K562 (cell line): ENCODE data around the gene ALG14.

Source experiments
- COPS2 ChIP-seq: fragments of 450-650 bp; conservative IDR thresholded peaks from 2 replicates; pipeline ENCODE4 v1.6.1; 2016; ENCODE audit warnings: mild to moderate bottlenecking, moderate library complexity
- CTCF ChIP-seq, 3 experiments: IDR thresholded peaks in 2 of 3; conservative IDR thresholded peaks in 1 of 3; 2 replicates each; pipeline ENCODE4 v1.5.1; 2011 to 2012; ENCODE audit warnings: low read length in 3 of 3, mild to moderate bottlenecking in 3 of 3, control low read depth in 2 of 3, improper control_type of control experiment in 1 of 3, inconsistent platforms in 1 of 3, low read depth in 1 of 3, mixed read lengths in 1 of 3, moderate library complexity in 1 of 3; ENCODE audit not compliant: insufficient read depth in 2 of 3
- HCFC1 ChIP-seq: IDR thresholded peaks from 2 replicates; pipeline ENCODE4 v1.6.1; 2012; ENCODE audit warnings: low read depth, low read length, improper control_type of control experiment
- LARP7 ChIP-seq: fragments of 450-650 bp; IDR thresholded peaks from 2 replicates; pipeline ENCODE4 v1.6.1; 2016
- MCM7 ChIP-seq, 2 experiments: fragments of 450-650 bp; IDR thresholded peaks; 2 replicates each; pipeline ENCODE4 v1.6.1; 2016 to 2018
- NR2C1 ChIP-seq, 2 experiments: fragments of 450-650 bp; IDR thresholded peaks; 2 replicates each; pipeline ENCODE4 v1.6.1; 2017; ENCODE audit warnings: mild to moderate bottlenecking in 2 of 2, antibody characterized with exemption in 1 of 2, inconsistent platforms in 1 of 2, missing compliant biosample characterization in 1 of 2, missing genetic modification characterization in 1 of 2
- RCOR1 ChIP-seq, 2 experiments: IDR thresholded peaks; 2 replicates each; pipeline ENCODE4 v1.6.1; 2012; ENCODE audit warnings: low read depth in 2 of 2, low read length in 2 of 2, borderline replicate concordance in 1 of 2, improper control_type of control experiment in 1 of 2
- TEAD2 ChIP-seq: fragments of 450-650 bp; IDR thresholded peaks from 2 replicates; pipeline ENCODE4 v1.6.1; 2016; ENCODE audit warnings: missing genetic modification characterization, control low read depth, missing compliant biosample characterization
- USF1 ChIP-seq: sonication (generic); formaldehyde crosslinking; IDR thresholded peaks from 2 replicates; pipeline ENCODE4 v1.9.0; 2022; ENCODE audit warnings: mild to moderate bottlenecking, missing genetic modification reagents
- ZFPM2 ChIP-seq: fragments of 250-450 bp; sonication (Bioruptor Pico); IDR thresholded peaks from 2 replicates; pipeline ENCODE4 v1.5.1; 2022; ENCODE audit warnings: mild to moderate bottlenecking
- ZNF143 ChIP-seq: sonication (generic); formaldehyde crosslinking; IDR thresholded peaks from 2 replicates; pipeline ENCODE4 v1.9.0; 2022; ENCODE audit warnings: mild to moderate bottlenecking, missing genetic modification reagents

DNA sequence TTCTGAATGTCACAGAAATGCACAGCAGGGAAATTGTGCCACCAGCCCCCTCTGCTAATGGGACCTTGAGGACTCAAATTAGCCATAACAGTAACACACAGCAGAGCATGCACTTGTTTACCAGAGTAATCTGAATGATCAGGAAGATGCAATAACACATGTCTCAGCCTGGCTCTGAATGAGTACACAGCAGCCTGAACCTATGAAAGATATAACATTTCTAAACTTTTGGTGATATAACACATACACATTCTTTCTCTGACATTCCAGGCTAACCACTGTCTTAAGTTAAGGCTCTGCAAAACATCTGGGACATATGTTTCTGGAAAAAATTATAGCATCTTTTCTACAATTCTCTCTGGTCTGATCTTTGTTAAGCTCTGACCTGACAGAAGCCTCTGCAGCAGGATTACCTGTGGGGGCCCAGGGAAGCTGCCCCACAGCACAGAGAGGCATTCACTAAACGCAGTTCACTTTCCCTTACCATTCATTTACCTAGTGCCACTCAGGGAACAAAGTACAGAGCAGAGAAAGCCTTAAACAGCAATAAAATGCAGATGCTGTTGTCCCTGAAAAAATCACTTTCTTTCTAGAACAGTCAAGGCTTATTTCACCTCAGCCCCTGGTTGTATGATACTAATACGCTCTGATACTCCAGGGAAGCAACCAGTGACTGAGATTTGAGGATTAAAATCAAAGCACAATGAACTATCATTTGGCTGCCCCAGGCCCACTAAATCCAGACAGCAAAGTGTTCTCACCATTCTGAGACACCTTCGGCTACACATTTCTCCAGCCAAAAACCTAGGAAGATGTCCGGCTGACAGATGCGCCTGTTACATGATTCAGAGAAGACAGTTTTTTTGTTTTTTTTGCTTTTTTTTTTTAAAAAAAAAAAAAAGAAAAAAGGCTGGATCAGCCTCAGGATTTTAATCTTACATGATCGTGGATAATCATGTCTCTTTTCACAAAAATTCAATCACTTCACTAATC lies 91.9 kb downstream of the ALG14 start:
- TF ChIP-seq HCFC1 (no peak), ZNF143 (CRISPR knock-in tag) (no peak), NR2C1 (IDR thresholded peaks at IDR 0.05) (no peak), NR2C1 (tag; IDR thresholded peaks at IDR 0.05) (no peak), MCM7 (IDR thresholded peaks at IDR 0.05) (no peak), LARP7 (no peak), CTCF (IDR thresholded peaks at IDR 0.05 in 2 of 3, conservative IDR thresholded peaks at IDR 0.05 in 1 of 3; ENCODE audit: insufficient read depth in 2 of 3, low read depth in 1 of 3, low read length in 3 of 3) (no peak), COPS2 (no peak), RCOR1 (IDR thresholded peaks at IDR 0.05; ENCODE audit: borderline replicate concordance in 1 of 2, low read depth in 2 of 2, low read length in 2 of 2) (no peak), USF1 (CRISPR knock-in tag) (no peak), TEAD2 (tag) (no peak), ZFPM2 (CRISPR knock-in tag) (no peak)
